Activated T-cell treated with anti-CD3 and anti-CD28 coated beads for 24 hours (primary cell): Measurements from ENCODE around the gene BNIP3.
"Not testable (repeated sequence)": the region's sequence is repeated elsewhere in the genome, so short reads cannot be mapped to it uniquely, and the experiment has no call there.

Source experiments
- DNase-seq: peaks from one replicate; pipeline ENCODE4 v3.0.0-alpha.2; 2020; ENCODE audit warnings: low read depth

BNIP3 gene

GRCh38 chr10:131977323-131978096 lies 4.2 kb downstream of the BNIP3 start:
- no peak for DNase-seq

GRCh38 chr10:131975796-131976195 lies 5.9 kb downstream of the BNIP3 start:
- DNase-seq = no peak

GRCh38 chr10:131975003-131975402 lies 6.7 kb downstream of the BNIP3 start:
- DNase-seq = no peak

GRCh38 chr10:131974034-131974817 lies 7.5 kb downstream of the BNIP3 start:
- no peak for DNase-seq

- no peak for DNase-seq
Measured at GRCh38 chr10:131973160-131973951, 8.4 kb downstream of the BNIP3 start.

- DNase-seq = peak; percentile 26
Measured at GRCh38 chr10:131972474-131973071, 9.2 kb downstream of the BNIP3 start.

GRCh38 chr10:131971591-131971990 lies 10.1 kb downstream of the BNIP3 start:
- DNase-seq = no peak

GRCh38 chr10:131970946-131971345 lies 10.8 kb downstream of the BNIP3 start:
- DNase-seq = no peak

GRCh38 chr10:131968949-131969348 lies 12.8 kb downstream of the BNIP3 start:
- no peak for DNase-seq

GRCh38 chr10:131964298-131964697 lies 17.4 kb downstream of the BNIP3 start:
- DNase-seq = no peak

GRCh38 chr10:131963811-131964210 lies 17.9 kb downstream of the BNIP3 start:
- DNase-seq = no peak

- DNase-seq = no peak
Measured at GRCh38 chr10:131963350-131963749, 18.4 kb downstream of the BNIP3 start.

- DNase-seq = no peak
Measured at GRCh38 chr10:131961777-131962662, 19.7 kb downstream of the BNIP3 start.

- no peak for DNase-seq
Measured at GRCh38 chr10:131961047-131961776, 20.5 kb downstream of the BNIP3 start.

- no peak for DNase-seq
Measured at GRCh38 chr10:131960631-131961046, 21.1 kb downstream of the BNIP3 start.

- DNase-seq = no peak
Measured at GRCh38 chr10:131959841-131960240, 21.9 kb downstream of the BNIP3 start.

GRCh38 chr10:131955591-131956340 lies 26.0 kb downstream of the BNIP3 start:
- no peak for DNase-seq

GRCh38 chr10:131954356-131954965 lies 27.3 kb downstream of the BNIP3 start:
- DNase-seq = no peak

GRCh38 chr10:131949908-131950307 lies 31.8 kb downstream of the BNIP3 start:
- not testable (repeated sequence) for DNase-seq
